Mesenchymal stem cell (in vitro differentiated cells and primary cell): ENCODE results near the gene SYT3.
"Not testable (repeated sequence)": the region's sequence is repeated elsewhere in the genome, so short reads cannot be mapped to it uniquely, and the experiment has no call there.

Experiments used
- DNase-seq: peaks from one replicate; pipeline ENCODE4 v3.0.0-alpha.2; 2013
- H2AFZ ChIP-seq: one replicate; pipeline ENCODE4 v1.6.1; 2013; ENCODE audit warnings: low read depth, mild to moderate bottlenecking, control low read depth, inconsistent platforms, low read length, moderate library complexity
- H2AK5ac ChIP-seq: 2 replicates; pipeline ENCODE4 v1.6.1; 2013; ENCODE audit warnings: low read length, moderate library complexity, mild to moderate bottlenecking, inconsistent platforms; ENCODE audit not compliant: severe bottlenecking
- H2BK120ac ChIP-seq: one replicate; pipeline ENCODE4 v1.6.1; 2013; ENCODE audit warnings: low read depth, mild to moderate bottlenecking, inconsistent platforms, low read length, moderate library complexity
- H2BK12ac ChIP-seq, 2 experiments: one replicate each; pipeline ENCODE4 v1.6.1; 2013; ENCODE audit warnings: inconsistent platforms in 2 of 2, low read length in 2 of 2, mild to moderate bottlenecking in 2 of 2, moderate library complexity in 2 of 2, control low read depth in 1 of 2
- H2BK15ac ChIP-seq: one replicate; pipeline ENCODE4 v1.6.1; 2013; ENCODE audit warnings: mild to moderate bottlenecking, low read depth, inconsistent platforms; ENCODE audit not compliant: poor library complexity, severe bottlenecking
- H2BK5ac ChIP-seq: 2 replicates; pipeline ENCODE4 v1.6.1; 2013; ENCODE audit warnings: low read depth, mild to moderate bottlenecking, low read length, control low read depth, inconsistent platforms; ENCODE audit not compliant: poor library complexity, severe bottlenecking
- H3K14ac ChIP-seq, 2 experiments: one replicate each; pipeline ENCODE4 v1.6.1; 2013; ENCODE audit warnings: inconsistent platforms in 2 of 2, low read length in 2 of 2, control low read depth in 1 of 2, mild to moderate bottlenecking in 1 of 2, moderate library complexity in 1 of 2
- H3K18ac ChIP-seq, 2 experiments: one replicate each; pipeline ENCODE4 v1.6.1; 2013; ENCODE audit warnings: inconsistent platforms in 2 of 2, low read length in 2 of 2, control low read depth in 1 of 2, low read depth in 1 of 2, mild to moderate bottlenecking in 1 of 2
- H3K23ac ChIP-seq, 2 experiments: one replicate each; pipeline ENCODE4 v1.6.1; 2013; ENCODE audit warnings: inconsistent platforms in 2 of 2, low read length in 2 of 2, mild to moderate bottlenecking in 2 of 2, moderate library complexity in 2 of 2, control low read depth in 1 of 2
- H3K27ac ChIP-seq: 2 replicates; pipeline ENCODE4 v1.5.1; 2013; ENCODE audit warnings: mild to moderate bottlenecking, moderate library complexity, low read length, control low read depth, inconsistent platforms; ENCODE audit not compliant: poor library complexity, severe bottlenecking
- H3K27me3 ChIP-seq, 2 experiments: 2 replicates each; pipeline versions ENCODE4 v1.6.1 to v1.7.0; 2013; ENCODE audit warnings: low read length in 2 of 2, mild to moderate bottlenecking in 2 of 2, moderate library complexity in 2 of 2, control low read depth in 1 of 2, inconsistent platforms in 1 of 2; ENCODE audit not compliant: control insufficient read depth in 1 of 2, insufficient read depth in 1 of 2
- H3K36me3 ChIP-seq, 2 experiments: 2 replicates each; pipeline versions ENCODE4 v1.6.1 to v1.7.0; 2013; ENCODE audit warnings: low read length in 2 of 2, control low read depth in 1 of 2, inconsistent platforms in 1 of 2, low read depth in 1 of 2, mild to moderate bottlenecking in 1 of 2; ENCODE audit not compliant: insufficient read depth in 2 of 2, control insufficient read depth in 1 of 2
- H3K4ac ChIP-seq, 2 experiments: one replicate each; pipeline ENCODE4 v1.6.1; 2013; ENCODE audit warnings: inconsistent platforms in 2 of 2, low read length in 2 of 2, mild to moderate bottlenecking in 2 of 2, moderate library complexity in 2 of 2, control low read depth in 1 of 2, low read depth in 1 of 2
- H3K4me1 ChIP-seq: 2 replicates; pipeline ENCODE4 v1.6.1; 2013; ENCODE audit warnings: low read depth, low read length, control low read depth; ENCODE audit not compliant: control insufficient read depth, insufficient read depth
- H3K4me2 ChIP-seq: 2 replicates; pipeline ENCODE4 v1.6.1; 2013; ENCODE audit warnings: low read length, mild to moderate bottlenecking, inconsistent platforms; ENCODE audit not compliant: poor library complexity, severe bottlenecking
- H3K4me3 ChIP-seq, 2 experiments: 2 replicates each; pipeline versions ENCODE4 v1.5.1 to v1.7.0; 2013; ENCODE audit warnings: low read length in 2 of 2, mild to moderate bottlenecking in 2 of 2, control low read depth in 1 of 2, low read depth in 1 of 2; ENCODE audit not compliant: insufficient read depth in 1 of 2
- H3K79me1 ChIP-seq: replicated peaks from 2 replicates; pipeline ENCODE4 v1.6.1; 2013; ENCODE audit warnings: mild to moderate bottlenecking, control low read depth, low read length, inconsistent platforms; ENCODE audit not compliant: poor library complexity, severe bottlenecking
- H3K9ac ChIP-seq: 2 replicates; pipeline ENCODE4 v1.7.0; 2013; ENCODE audit warnings: mild to moderate bottlenecking, low read length, moderate library complexity
- H3K9me3 ChIP-seq: 2 replicates; pipeline ENCODE4 v1.7.0; 2013; ENCODE audit warnings: mild to moderate bottlenecking, low read length; ENCODE audit not compliant: control insufficient read depth
- H4K8ac ChIP-seq: one replicate; pipeline ENCODE4 v1.6.1; 2013; ENCODE audit warnings: inconsistent platforms, mild to moderate bottlenecking, low read length, moderate library complexity
- H4K91ac ChIP-seq: one replicate; pipeline ENCODE4 v1.6.1; 2013; ENCODE audit warnings: mild to moderate bottlenecking, low read length, inconsistent platforms
- WGBS: methylation state at CpG from one replicate; pipeline ENCODE4 v1.1.7; 2013; ENCODE audit warnings: mixed read lengths; 5-methylcytosine and 5-hydroxymethylcytosine counted together

SYT3 gene

DNA sequence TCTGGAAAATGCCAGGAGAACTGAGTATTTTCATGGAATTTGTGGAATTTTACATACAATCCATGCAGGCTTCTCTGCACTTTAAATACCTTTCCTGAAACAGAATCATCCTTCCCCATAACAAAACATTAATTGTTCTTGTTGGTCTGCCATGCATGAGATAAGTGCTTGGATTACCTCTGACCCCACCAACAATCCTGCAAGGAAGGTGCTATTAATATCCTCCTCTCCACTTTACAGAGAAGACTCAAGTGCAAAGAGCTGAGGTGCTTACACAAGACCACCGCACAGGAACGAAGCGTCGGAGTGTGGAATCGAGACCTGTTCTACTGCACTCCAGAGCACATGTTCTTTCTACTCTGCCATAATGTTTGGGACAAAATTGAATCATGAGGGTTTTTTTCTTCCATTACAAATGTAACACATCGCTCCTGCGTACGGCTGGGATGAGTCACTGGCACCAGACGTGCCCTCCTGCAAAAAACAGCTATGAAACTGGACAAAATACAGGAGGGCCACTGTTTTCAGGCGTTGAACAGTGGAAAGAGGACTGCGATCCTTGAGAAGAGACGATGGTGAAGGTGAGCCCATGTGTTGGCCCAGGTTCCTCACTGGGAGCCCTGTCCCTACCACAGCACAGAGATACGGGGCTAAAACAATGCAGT lies 58.6 kb downstream of the SYT3 start:
- H3K9me3 ChIP-seq, result no peaks in the 10 kb centered on the region
- no peak overlapping the region for H2BK5ac ChIP-seq
- no peak overlapping the region for H2BK12ac ChIP-seq
- no peak for DNase-seq
- no peak overlapping the region for H4K8ac ChIP-seq
- no peaks in the 10 kb centered on the region for H3K36me3 ChIP-seq
- no peak overlapping the region for H3K18ac ChIP-seq
- H3K4me3 ChIP-seq, result no peak overlapping the region
- H3K27me3 ChIP-seq, result peaks cover 0 to under 1% of the 10 kb centered on the region in 2 experiments
- H2AK5ac ChIP-seq, result no peak overlapping the region
- no peaks in the 10 kb centered on the region for H3K4me1 ChIP-seq
- H3K23ac ChIP-seq, result no peak overlapping the region
- H3K14ac ChIP-seq, result no peak overlapping the region
- no peak overlapping the region for H2AFZ ChIP-seq
- no peaks in the 10 kb centered on the region for H3K79me1 ChIP-seq
- no peak overlapping the region for H3K27ac ChIP-seq
- H3K4ac ChIP-seq, result no peak overlapping the region
- H3K4me2 ChIP-seq, result no peak overlapping the region
- H4K91ac ChIP-seq, result no peak overlapping the region
- H2BK15ac ChIP-seq, result no peak overlapping the region
- no peak overlapping the region for H3K9ac ChIP-seq
- no peak overlapping the region for H2BK120ac ChIP-seq
- WGBS, result 65% methylated on average over 7 of the region's 13 CpGs

DNA sequence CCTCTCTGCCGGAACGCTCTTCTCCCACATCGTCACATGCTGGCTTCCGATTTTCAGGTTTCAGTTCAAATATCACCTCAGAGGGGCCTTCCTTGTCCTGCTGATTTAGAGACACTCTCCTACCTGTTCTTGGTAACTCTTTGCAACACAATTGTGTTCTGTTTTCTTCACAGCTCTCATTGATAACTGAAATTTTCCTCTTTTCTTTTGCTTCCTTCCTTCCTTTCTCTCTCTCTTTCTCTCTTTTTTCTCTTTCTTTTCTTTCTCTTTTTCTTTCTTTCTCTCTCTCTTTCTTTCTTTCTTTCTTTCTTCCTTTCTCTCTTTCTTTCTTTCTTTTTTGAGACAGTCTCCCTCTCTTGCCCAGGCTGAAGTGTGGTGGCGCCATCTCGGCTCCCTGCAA lies 59.4 kb downstream of the SYT3 start:
- H3K23ac ChIP-seq, result no peak overlapping the region
- H3K9ac ChIP-seq, result no peak overlapping the region
- H3K36me3 ChIP-seq, result no peaks in the 10 kb centered on the region
- no peak overlapping the region for H2BK15ac ChIP-seq
- H2BK12ac ChIP-seq, result no peak overlapping the region
- no peaks in the 10 kb centered on the region for H3K9me3 ChIP-seq
- H3K4me1 ChIP-seq, result no peaks in the 10 kb centered on the region
- H3K27me3 ChIP-seq, result peaks cover 0 to 6% of the 10 kb centered on the region in 2 experiments
- no peak overlapping the region for H2BK5ac ChIP-seq
- 82% methylated on average over 6 of the region's 6 CpGs for WGBS
- no peak overlapping the region for H3K27ac ChIP-seq
- no peak for DNase-seq
- H4K8ac ChIP-seq, result no peak overlapping the region
- H2BK120ac ChIP-seq, result no peak overlapping the region
- no peak overlapping the region for H2AFZ ChIP-seq
- no peaks in the 10 kb centered on the region for H3K79me1 ChIP-seq
- H3K18ac ChIP-seq, result no peak overlapping the region
- H3K4ac ChIP-seq, result no peak overlapping the region
- no peak overlapping the region for H2AK5ac ChIP-seq
- H3K4me2 ChIP-seq, result no peak overlapping the region
- no peak overlapping the region for H3K4me3 ChIP-seq
- H3K14ac ChIP-seq, result no peak overlapping the region
- H4K91ac ChIP-seq, result no peak overlapping the region

DNA sequence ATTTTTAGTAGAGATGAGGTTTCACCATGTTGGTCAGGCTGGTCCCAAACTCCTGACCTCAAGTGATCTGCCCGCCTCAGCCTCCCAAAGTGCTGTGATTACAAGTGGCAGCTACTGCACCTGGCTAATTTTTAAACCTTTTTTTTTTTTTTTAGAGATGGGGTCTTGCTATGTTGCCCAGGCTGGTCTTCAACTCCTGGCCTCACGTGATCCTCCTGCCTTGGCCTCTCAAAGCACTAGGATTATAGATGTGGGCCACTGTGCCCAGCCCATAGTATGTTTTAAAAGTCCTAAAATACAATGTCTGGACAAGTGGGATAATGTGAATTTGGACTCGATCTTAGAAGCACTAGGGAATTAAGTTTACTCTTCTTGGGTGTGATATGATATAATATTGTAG lies 62.9 kb downstream of the SYT3 start:
- H4K91ac ChIP-seq, H3K27ac ChIP-seq, H3K9ac ChIP-seq, DNase-seq, H3K79me1 ChIP-seq, H3K4me1 ChIP-seq, H3K14ac ChIP-seq, H2AFZ ChIP-seq, H3K4me3 ChIP-seq, H2BK15ac ChIP-seq, H4K8ac ChIP-seq, H3K9me3 ChIP-seq, H3K4ac ChIP-seq, H2AK5ac ChIP-seq, H3K4me2 ChIP-seq, H2BK120ac ChIP-seq, H3K23ac ChIP-seq, H2BK12ac ChIP-seq, H3K36me3 ChIP-seq, H2BK5ac ChIP-seq, H3K18ac ChIP-seq: not testable (repeated sequence)
- H3K27me3 ChIP-seq, result peaks cover 0 to 21% of the 10 kb centered on the region in 2 experiments
- WGBS, result 0% methylated on average over 1 of the region's 3 CpGs

DNA sequence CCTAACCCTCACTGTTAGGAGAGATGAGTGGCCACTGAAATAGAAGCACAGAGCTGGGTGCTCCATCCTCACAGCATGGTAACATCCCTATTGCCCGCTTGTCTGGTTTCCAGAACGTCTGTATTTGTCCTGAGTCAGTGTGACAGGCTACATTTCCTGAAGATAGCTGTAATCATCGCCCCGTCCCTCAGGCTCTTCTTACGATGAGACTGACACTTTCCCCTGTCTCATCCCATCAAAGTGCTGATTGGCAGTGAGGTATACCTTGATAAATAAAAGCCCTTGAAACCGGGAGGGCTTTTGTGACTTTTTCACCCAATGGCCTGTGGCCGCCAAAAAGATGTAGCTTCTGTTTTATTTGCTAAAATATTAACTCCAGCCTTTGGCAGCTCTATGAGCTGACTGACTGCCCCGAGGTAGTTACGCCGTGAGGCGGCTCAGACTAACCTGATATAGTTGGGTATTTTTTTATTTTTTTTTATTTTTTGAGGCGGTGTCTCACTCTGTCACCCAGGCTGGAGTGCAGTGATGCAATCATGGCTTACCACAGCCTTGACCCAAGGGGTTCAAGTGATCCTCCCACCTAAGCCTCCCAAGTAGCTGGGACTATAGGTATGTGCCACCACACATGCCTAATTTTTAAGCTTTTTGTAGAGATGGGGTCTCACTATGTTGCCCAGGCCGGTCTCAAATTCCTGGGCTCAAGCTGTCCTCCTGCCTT lies 65.8 kb downstream of the SYT3 start:
- H3K9me3 ChIP-seq, result no peaks in the 10 kb centered on the region
- no peak overlapping the region for H3K9ac ChIP-seq
- no peak overlapping the region for H2BK12ac ChIP-seq
- no peak overlapping the region for H3K4ac ChIP-seq
- no peak overlapping the region for H2AFZ ChIP-seq
- no peaks in the 10 kb centered on the region for H3K79me1 ChIP-seq
- H3K4me1 ChIP-seq, result no peaks in the 10 kb centered on the region
- no peak overlapping the region for H3K4me2 ChIP-seq
- H3K4me3 ChIP-seq, result no peak overlapping the region
- no peaks in the 10 kb centered on the region for H3K36me3 ChIP-seq
- H3K27ac ChIP-seq, result no peak overlapping the region
- H4K91ac ChIP-seq, result no peak overlapping the region
- H3K23ac ChIP-seq, result no peak overlapping the region
- 80% methylated on average over 12 of the region's 13 CpGs for WGBS
- no peak overlapping the region for H2BK120ac ChIP-seq
- H2AK5ac ChIP-seq, result no peak overlapping the region
- H3K18ac ChIP-seq, result no peak overlapping the region
- no peak overlapping the region for H2BK5ac ChIP-seq
- H2BK15ac ChIP-seq, result no peak overlapping the region
- H3K27me3 ChIP-seq, result peaks cover 0 to 33% of the 10 kb centered on the region in 2 experiments
- no peak for DNase-seq
- no peak overlapping the region for H4K8ac ChIP-seq
- no peak overlapping the region for H3K14ac ChIP-seq
